ENCODE results near the gene HELLS. TPM values are rescaled to one million over a fixed set of nuclear protein-coding genes. Genes with fewer than 3 reads are reported as not detected.
"Not testable (repeated sequence)": the region's sequence is repeated elsewhere in the genome, so short reads cannot be mapped to it uniquely, and the experiment has no call there.

HELLS gene
- total RNA-seq, 1 donor from 2014 or later, result 35.5 TPM

GRCh38 chr10:94608559-94608958, 63.0 kb downstream of the HELLS start:
- no peak for DNase-seq

- DNase-seq, result no peak
Measured at GRCh38 chr10:94614558-94614957, 69.0 kb downstream of the HELLS start.

GRCh38 chr10:94617389-94617944, 71.9 kb downstream of the HELLS start:
- no peak for DNase-seq

- no peak for DNase-seq
Measured at GRCh38 chr10:94622666-94623205, 77.1 kb downstream of the HELLS start.

GRCh38 chr10:94623572-94623971, 78.0 kb downstream of the HELLS start:
- no peak for DNase-seq

GRCh38 chr10:94626476-94626875, 80.9 kb downstream of the HELLS start:
- DNase-seq, result no peak

- no peak for DNase-seq
Measured at GRCh38 chr10:94627511-94627910, 81.9 kb downstream of the HELLS start.

- no peak for DNase-seq
Measured at GRCh38 chr10:94630017-94630688, 84.6 kb downstream of the HELLS start.

- no peak for DNase-seq
Measured at GRCh38 chr10:94631077-94631875, 85.7 kb downstream of the HELLS start.

- no peak for DNase-seq
Measured at GRCh38 chr10:94632954-94633353, 87.4 kb downstream of the HELLS start.

GRCh38 chr10:94638097-94638496, 92.5 kb downstream of the HELLS start:
- not testable (repeated sequence) for DNase-seq

GRCh38 chr10:94639902-94640301, 94.3 kb downstream of the HELLS start:
- DNase-seq, result no peak

GRCh38 chr10:94640562-94640961, 95.0 kb downstream of the HELLS start:
- no peak for DNase-seq

GRCh38 chr10:94641480-94641879, 95.9 kb downstream of the HELLS start:
- no peak for DNase-seq

- no peak for DNase-seq
Measured at GRCh38 chr10:94644352-94644751, 98.8 kb downstream of the HELLS start.

GRCh38 chr10:94645285-94645684, 99.7 kb downstream of the HELLS start:
- DNase-seq, result no peak

Other genes with a start within 250 kb of the HELLS start
- 27.5 TPM for gene NOC3L, start 182.8 kb upstream of the HELLS start, total RNA-seq
- gene TBC1D12, start 143.2 kb upstream of the HELLS start, total RNA-seq, result 23.5 TPM
- 3.0 TPM for gene CYP2C18, start 137.9 kb downstream of the HELLS start, total RNA-seq
- 0.69 TPM for gene CYP2C19, start 216.9 kb downstream of the HELLS start, total RNA-seq